GM19438 (cell line): ENCODE data around the gene MTLN.
"Not testable (repeated sequence)": the region's sequence is repeated elsewhere in the genome, so short reads cannot be mapped to it uniquely, and the experiment has no call there.

Experiments
- ATAC-seq: cut with Tn5 transposase; IDR thresholded peaks from one replicate; pipeline ENCODE4 v1.9.1; 2021; ENCODE audit warnings: low read depth; ENCODE audit not compliant: unreplicated experiment

MTLN gene, protein sequence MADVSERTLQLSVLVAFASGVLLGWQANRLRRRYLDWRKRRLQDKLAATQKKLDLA

DNA sequence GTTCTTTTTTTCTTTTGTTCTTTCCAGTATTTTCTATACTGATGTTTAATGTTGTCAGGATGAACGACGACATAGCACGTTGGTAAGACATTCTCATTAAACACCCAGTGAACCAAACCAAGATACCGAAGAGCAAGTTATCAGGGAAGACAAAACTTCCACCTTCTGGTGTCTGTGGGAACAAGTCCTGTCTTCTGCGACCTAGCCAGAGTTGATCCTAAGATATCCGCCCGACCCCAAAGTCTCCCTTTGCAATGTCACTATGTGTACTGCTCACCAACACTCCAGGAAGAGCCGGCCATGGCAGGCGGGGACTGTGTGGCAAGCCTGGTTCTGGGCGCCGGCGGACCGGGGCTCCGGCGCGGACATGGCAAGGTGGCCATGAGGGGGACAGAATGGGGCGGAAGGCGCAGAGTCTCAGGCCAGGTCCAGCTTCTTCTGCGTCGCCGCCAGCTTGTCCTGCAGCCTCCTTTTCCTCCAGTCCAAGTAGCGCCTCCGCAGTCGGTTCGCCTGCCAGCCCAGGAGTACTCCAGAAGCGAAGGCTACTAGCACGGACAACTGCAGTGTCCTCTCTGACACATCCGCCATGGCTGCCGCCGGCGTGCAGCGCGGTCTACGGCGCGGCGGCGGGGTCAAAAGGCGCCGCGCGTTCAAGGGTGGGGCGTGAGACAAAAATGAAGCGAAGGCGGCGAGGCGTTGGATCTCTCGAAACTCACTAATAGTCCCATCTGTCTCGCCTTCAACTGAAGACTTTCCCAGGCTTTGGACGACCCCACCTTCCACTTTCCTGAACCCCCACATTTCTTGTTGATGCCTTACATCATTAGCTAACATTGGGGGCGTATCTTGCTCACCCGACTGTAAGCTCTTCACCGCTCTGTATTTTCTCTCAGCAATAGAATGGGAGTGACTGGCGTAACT is at the start of gene MTLN:
MTLN (minus strand) TSS at position 610 of the 921 bp plus-strand sequence; CDS start at position 588, 22 bp downstream.
- peak; percentile 74 for ATAC-seq

- not testable (repeated sequence) for ATAC-seq
These were observed 49.6 kb upstream of the MTLN start for GRCh38 chr2:110261910-110262309.

GRCh38 chr2:110248081-110248795 is 35.9 kb upstream of the MTLN start:
- not testable (repeated sequence) for ATAC-seq

DNA sequence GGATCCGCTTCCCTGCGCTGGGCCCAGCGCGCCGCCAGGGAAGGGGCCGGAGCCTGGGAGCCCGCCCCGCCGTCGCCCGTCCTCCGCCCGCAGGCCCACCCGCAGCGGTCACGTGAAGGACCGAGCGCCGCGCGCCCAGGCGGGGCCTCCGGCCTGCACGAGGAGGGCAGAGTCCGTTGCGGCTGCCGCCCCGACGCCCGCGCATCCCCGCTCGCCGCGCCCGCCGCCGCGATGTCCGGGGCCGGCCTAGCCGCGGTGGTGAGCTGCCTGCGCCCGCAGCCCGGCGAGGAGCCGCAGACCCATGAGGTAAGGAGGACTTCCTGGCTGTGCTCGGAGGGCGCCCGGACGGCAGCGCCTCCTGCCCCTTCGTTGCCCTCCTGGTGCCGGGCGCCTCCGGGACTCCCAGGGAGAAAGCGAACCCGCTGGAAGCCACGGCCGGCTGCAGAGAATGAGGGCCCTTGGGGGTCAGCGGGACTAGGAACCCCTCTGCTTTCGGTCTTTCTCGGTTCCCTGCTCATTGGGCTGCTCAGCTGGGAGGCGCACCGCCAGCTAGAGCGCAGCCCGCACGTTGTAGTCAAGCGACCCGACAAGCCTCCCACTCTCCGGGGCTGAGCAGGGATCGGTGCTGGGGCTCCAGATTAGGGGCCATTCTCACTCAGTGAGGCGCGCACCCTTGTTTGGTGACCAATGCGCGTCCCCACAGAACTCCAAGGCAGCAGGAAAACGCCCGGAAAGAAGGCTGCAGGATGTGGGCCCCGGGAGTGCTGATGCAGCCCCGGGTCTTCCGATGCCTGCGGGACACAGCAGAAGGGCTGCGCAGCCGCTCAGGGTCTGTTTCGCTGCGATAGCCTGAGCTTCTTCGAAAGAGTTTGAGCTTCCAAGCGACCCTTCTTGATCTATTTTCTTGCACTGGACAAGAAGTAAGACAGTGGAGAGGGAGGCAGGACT is 33.4 kb upstream of the MTLN start:
- ATAC-seq = not testable (repeated sequence)

DNA sequence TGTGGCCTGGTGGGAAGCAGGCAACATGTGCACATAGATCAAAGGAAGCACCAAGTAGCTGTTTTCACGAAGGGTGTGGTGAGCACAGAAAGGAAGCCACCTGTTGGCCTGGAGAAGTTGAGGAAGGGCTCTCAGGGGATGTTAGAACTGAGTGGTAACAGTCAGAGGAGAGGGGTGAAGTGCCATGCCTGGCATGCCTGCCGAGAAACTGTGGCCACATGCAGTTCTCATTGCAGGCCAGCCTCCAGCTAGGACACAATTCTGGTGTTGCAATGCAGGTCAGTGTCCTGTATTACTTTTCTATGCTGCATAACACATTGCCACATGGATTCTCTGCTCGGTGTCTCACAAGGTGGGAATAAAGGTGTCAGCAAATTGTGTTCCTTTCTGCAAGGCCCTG is 30.9 kb upstream of the MTLN start:
- ATAC-seq = not testable (repeated sequence)

GRCh38 chr2:110234514-110234913 is 22.2 kb upstream of the MTLN start:
- not testable (repeated sequence) for ATAC-seq

- not testable (repeated sequence) for ATAC-seq
These were observed 17.5 kb upstream of the MTLN start for GRCh38 chr2:110229886-110230285.

DNA sequence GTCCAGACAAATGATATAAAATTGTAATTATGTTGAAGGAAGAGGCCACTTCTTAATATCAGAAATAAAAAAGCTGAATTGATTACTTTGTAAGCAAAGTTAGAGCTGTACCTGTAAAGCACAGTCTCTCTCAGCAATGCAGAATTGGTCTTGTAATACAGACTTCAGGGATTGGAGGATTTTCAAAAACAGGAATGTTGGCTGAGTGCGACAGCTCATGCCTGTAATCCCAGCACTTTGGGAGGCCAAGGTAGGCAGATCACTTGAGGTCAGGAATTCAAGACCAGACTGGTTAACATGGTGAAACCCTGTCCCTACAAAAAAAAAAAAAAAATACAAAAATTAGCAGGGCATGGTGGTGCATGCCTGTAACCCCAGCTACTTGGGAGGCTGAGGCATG is 10.3 kb upstream of the MTLN start:
- not testable (repeated sequence) for ATAC-seq

- ATAC-seq = no peak
These were observed 9.6 kb upstream of the MTLN start for GRCh38 chr2:110221938-110222337.

DNA sequence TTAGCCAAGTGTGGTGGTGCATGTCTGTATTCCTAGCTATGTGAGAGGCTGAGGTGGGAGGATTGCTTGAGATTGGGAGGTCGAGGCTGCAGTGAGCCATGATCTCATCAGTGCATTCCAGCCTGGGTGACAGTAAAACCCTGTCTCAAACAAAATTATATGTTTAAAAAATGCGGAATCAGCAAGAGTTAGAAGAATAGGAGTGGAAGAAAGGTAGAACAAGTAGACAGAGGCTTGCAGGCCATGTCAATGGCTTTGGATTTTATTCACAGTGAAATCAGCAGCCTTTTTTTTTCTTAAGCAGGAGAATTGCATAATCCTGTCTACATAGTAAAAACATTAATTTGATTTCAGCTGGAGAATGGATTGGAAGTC is 7.8 kb upstream of the MTLN start:
- no peak for ATAC-seq

DNA sequence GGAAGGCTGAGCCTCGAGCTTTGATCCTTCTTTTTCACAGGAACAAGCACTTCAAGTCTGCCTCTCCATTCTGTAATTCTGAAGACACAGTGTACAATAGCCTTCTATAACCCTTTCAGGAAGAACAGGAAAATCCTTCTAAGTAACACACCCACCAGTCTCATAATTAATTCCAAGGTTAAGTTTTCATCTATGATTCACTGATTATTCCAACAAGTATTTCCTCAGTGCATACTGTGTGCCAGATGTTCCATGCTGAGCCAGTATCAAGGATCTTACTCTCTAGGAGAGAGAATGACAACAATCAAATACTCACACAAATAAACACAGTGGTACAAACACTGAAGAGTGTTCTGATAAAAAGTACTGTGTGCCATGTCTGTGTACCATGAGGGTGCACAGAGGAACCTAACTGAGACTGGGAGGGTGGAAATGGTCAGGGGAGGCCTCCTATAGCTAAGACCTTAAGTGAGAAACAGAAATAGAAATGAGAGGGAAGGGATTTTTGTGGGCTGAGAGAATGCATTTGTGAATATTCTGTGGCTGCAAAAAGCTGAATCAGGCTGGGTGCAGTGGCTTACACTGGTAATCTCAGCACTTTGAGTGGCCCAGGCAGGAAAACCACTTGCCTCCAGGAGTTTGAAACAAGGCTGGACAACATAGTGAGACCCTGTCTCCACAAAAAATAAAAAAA is 7.3 kb upstream of the MTLN start:
- ATAC-seq = no peak

- ATAC-seq = not testable (repeated sequence)
These were observed 6.5 kb upstream of the MTLN start for GRCh38 chr2:110218889-110219288.

DNA sequence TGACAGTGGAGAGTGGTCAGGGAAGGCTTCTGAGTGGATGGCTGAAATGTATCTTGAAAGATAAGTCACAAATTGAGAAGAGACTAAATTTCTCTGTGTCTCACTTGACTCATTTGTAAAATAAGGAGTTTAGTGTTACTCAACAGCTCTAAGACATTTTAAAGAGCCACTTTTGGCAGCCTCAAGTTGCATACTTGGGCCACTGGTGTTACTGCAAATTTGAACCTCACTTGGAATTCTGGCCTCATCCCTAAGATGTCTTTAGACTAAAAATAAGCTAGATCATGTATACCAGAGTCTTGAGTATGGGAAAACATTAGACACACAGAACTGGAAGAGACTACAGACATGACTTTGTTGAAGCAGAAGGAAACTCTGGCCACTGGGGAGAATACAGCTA is 4.5 kb upstream of the MTLN start:
- ATAC-seq = no peak

DNA sequence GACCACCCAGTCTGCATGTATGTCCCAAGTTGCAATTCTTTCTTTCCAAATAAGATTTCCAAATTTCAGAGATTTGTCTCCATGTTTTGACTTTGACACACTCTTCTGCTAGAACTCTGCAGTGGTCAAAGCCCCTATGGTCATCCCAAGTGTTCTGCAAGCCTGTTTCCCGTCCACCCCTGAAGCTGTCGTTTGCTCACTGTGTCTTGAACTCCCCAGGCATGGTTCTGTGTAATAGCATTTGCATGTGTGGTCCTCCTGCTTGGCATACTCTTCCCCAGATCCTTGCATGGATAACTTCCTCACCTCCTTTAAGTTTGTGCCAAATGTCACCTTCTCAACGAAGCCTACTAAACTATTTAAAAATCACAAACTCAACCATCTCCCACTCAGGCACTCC is 3.9 kb upstream of the MTLN start:
- ATAC-seq = no peak

DNA sequence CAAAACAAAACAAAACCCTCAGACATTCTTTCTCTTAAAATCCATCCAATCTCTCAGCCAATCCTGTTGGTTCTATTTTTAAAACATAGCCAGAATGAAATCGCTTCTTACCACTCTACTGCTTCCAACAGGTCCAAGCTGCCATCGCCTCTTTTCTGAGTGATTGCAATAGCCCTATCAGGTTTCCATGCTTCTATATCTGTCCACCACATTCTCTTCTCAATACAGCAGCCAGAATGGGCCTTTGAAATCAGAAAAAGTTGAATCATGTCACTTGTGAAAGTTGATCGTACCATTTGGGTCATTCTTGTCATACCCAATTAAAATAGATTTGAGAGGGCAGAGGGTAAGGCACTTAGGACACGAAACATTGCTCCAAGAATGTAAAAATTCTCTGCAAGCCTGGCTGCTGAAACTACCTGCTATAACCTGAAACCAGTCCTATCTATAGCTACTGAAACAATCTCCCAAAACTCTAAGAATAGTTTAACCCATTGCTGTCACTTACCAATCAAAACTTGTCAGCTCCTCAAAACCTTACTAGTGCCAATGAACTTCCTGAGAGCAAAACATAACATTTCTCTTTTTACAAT is 3.3 kb upstream of the MTLN start:
- ATAC-seq = no peak

GRCh38 chr2:110215091-110215490 is 2.7 kb upstream of the MTLN start:
- no peak for ATAC-seq

- not testable (repeated sequence) for ATAC-seq
These were observed 1.2 kb upstream of the MTLN start for GRCh38 chr2:110213522-110213921.

DNA sequence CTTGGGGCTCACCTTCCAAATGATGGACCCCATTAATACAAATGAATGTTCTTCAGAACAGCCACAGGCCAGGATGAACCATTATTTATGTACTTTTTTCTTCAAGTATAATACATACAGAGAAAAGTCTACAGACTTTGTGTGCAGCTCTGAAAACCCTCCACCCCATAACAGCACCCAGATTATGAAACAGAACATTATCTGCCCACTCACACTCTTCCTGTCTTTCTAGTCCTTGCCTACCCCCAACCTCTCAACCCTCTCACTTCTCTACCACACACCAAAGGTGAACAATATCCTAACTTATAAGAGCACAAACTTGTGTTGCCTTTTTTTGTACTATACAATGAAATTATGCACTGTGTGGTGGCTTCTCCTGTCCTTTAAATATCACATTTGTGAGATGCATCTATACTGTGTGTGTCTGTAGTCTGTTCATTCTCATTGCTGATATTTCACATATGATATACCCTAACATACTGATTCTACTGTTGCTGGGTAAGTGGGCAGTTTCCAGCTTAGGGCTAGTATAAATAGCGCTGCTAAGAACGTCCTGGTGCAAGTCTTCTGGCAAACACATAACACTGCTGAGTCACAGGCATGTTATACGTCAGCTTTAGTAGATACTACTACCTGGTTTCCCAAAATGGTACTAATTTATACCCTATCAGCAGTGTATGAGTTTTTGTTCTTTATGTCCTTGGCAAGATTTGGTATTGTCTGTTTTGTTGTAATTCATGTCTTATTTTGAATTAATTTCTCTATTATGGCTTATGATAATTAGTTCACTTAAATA is 6.5 kb downstream of the MTLN start:
- no peak for ATAC-seq
